GM21786 (cell line): ENCODE data around the gene CCDC102B.
"Not testable (repeated sequence)": the region's sequence is repeated elsewhere in the genome, so short reads cannot be mapped to it uniquely, and the experiment has no call there.

Experiments used
- ATAC-seq: cut with Tn5 transposase; IDR thresholded peaks from one replicate; pipeline ENCODE4 v1.9.1; 2021; ENCODE audit not compliant: unreplicated experiment

CCDC102B gene

GRCh38 chr18:68965817-68966216, 167.9 kb downstream of the CCDC102B start:
- ATAC-seq = no peak

DNA sequence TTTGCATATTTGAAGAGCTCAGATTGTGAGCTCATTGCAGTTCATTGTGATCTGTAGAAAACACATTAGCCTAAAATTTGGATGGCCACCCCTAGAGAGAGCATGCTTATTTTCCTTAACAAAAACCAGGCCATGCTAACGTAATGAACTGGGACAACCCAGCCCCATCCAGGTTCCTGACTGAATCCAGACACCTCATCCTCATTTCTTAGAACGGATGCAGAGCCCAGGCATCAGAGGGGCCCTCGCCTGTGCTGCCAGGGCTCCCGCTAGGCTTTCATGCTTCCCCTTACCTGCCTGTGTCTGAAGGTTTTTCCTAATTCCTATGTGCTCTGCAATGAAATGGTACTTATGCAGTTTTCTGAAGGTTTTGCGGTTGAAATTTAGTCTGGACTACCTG, 171.1 kb downstream of the CCDC102B start:
- ATAC-seq = no peak

- no peak for ATAC-seq
These were observed 174.3 kb downstream of the CCDC102B start for GRCh38 chr18:68972176-68972575.

DNA sequence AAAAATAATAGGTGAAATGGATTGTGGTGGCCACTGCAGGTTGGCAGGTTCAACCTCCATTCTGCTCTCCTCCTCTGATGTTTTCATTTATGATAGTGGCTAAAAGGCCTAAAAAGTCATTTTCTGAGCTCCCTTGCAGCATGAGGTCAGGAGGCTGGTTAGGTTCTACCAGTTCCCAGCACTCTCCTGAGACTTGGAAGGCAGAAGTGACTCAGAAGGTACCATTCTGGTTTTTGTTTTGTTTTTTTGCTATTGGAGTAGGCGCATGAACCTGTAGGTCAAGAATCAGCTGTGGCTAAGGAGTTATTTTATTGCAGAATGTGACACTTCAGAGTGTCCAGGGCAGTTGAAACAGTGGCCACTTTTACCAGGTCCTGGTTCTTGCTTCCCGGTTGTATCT, 181.9 kb downstream of the CCDC102B start:
- ATAC-seq = no peak

- no peak for ATAC-seq
These were observed 185.2 kb downstream of the CCDC102B start for GRCh38 chr18:68983126-68983525.

GRCh38 chr18:68984342-68984741, 186.5 kb downstream of the CCDC102B start:
- ATAC-seq = no peak

GRCh38 chr18:68985172-68985820, 187.4 kb downstream of the CCDC102B start:
- ATAC-seq = peak; percentile 99

DNA sequence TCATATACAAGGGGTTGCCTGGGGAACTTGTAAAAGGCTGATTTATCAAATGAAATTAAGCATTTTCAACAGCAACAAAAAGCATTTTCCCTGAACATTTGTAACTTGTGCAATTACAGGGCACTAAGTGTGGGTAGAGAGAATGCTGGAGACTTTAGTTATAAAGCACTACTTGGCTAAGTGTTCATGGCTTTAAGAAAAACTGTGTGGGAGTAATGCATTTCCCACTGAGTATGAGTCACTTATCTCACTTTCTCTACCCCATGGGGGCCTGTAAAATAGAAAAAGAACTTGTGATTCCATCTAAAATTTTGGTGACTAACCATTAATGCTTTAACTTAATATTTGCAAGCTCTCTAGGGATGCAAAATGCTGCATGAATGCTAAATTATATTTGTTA, 193.4 kb downstream of the CCDC102B start:
- ATAC-seq = peak; percentile 42

DNA sequence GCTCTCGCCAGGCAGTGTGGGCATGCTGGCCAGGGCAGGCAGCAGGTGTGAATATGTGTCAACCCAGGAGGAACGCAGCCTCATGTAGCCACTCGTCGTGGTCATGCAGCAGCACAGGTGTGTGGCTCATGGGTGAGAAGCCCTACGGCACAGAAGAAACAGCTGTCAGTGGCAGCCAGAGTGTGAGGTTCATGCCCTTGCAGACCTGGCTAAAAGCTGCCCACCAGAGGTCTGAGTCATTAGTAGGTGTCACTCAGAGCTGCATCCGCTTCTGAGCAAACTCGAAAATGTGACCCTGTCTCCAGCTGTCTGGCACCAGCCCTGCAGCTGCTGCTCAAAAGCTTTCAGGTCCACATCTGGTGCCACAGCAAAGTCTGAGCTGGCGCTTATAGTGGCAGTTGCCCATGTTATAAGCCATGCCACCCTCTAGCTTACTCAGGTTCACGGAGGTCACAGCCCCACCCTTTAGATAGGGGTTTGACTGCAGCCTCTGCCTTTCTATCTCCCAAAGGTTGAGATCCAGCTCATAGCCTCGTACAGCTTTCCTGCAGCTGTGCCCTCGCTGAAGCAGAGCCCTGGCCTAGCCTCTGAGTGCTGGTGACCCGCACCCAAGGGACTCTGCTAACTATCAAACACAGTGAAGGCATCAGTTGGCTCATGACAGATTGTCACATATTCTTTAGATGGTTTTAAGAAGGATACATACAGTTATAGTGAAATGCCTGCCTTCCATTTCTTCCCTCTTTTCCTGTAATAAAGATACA, 195.0 kb downstream of the CCDC102B start:
- ATAC-seq = peak; percentile 87

GRCh38 chr18:68995675-68996074, 197.8 kb downstream of the CCDC102B start:
- ATAC-seq = no peak

GRCh38 chr18:68997845-68998244, 200.0 kb downstream of the CCDC102B start:
- no peak for ATAC-seq

- no peak for ATAC-seq
These were observed 202.5 kb downstream of the CCDC102B start for GRCh38 chr18:69000366-69000765.

GRCh38 chr18:69002233-69002632, 204.4 kb downstream of the CCDC102B start:
- no peak for ATAC-seq

DNA sequence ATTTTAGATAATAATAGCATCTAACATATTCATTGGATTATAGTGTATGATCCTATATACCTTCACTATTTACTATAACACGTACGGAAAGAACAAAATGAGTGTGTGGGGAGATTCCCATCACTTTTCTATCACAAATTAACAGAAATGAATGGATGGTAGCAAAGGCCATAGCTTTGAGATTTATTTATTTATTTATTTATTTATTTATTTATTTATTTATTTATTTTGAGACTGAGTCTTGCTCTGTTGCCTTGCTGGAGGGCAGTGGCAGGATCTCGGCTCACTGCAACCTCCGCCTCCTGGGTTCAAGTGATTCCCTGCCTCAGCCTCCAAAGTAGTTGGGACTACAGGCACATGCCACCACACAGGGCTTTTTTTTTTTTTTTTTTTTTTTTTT, 208.3 kb downstream of the CCDC102B start:
- not testable (repeated sequence) for ATAC-seq

DNA sequence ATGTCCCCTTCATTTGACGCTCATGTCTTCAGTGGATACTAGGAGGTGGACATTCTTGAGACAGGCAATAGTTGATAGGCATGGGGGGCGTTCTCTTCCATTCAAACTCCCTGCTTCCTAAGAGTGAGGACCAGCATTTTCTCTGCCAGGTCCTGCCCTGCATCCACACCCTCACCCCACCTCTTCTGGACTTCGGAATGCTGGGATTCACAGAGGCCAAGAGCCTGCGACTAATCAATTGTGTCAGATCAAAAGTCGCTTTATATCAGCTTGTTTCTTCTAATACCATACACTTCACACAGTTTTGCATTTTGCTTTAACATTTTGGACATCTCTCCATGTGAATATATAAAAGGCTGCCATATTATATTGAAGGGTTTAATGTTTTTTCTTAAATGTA, 210.7 kb downstream of the CCDC102B start:
- ATAC-seq = no peak

GRCh38 chr18:69021211-69021805, 223.4 kb downstream of the CCDC102B start:
- ATAC-seq = no peak

GRCh38 chr18:69022426-69022825, 224.5 kb downstream of the CCDC102B start:
- no peak for ATAC-seq

- ATAC-seq = no peak
These were observed 233.7 kb downstream of the CCDC102B start for GRCh38 chr18:69031571-69031970.

DNA sequence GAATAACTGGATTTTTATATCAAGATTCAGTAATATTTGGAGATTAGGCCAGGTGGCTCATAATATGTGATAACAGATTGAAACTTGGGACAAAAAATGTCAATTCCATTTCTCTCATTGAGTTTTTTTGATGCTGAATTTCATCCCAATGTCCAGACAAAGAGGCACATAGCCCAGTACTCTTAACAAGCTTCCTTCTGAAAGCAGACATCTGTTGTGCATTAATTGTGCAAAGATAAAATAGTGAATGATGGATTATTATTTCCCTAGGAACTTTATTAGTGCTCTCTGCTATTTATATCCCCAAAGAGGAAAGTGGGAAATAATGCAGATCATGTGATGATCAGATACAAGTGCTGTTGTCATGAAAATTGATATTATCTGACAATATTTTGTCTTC, 234.1 kb downstream of the CCDC102B start:
- ATAC-seq = no peak

DNA sequence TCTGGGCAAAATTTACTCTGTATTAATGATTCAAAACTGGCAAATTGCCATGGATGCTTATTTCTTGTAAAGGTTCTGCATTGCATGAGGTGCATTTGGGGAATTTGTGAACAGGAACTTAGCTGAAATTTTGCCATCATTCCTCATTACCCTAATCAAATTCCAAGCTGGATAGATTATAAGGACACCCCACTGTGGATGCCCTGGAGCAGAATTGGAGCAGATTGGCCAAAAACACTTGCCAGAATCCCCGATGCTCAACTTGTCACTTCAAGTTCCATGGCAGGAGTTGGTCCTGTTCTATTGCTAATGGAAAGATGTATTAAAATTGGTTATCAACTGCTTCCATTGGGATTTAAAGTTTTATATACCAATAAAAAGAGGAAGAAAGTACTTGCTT, 237.9 kb downstream of the CCDC102B start:
- ATAC-seq = no peak

GRCh38 chr18:69044215-69044614, 246.3 kb downstream of the CCDC102B start:
- no peak for ATAC-seq

DNA sequence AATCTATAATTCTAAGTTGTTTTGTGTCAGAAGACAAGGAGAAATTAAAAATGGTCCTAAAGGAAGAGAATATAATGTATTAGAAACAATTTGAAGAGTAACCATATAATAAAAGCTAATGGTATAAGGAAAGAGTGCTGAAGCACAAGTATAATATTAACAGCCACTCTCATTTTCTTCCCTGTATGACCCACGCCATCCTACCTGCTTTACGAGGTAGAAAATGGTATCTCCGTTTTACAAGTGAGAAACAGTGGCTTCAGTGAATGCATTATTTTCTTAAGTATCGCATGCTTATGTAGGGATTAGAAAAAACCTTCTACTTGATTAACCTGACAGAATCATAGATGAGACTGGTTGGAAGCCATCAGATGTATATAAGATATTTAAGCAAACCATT, 266.2 kb downstream of the CCDC102B start:
- ATAC-seq = no peak
